BJ (cell line): ENCODE results near the gene METTL1. TPM values are rescaled to one million over a fixed set of nuclear protein-coding genes. Genes with fewer than 3 reads are reported as not detected.

Experiments
- CTCF ChIA-PET: fragments of 350-600 bp; formaldehyde crosslinking; extraction: SDS; loops from one replicate; lab custom pipeline; 2021; ENCODE audit warnings: antibody characterized with exemption, inconsistent platforms; lab: Yijun Ruan, JAX
- POLR2A ChIA-PET: fragments of 300-600 bp; sonication (Branson Sonifier 250); formaldehyde crosslinking; extraction: SDS; loops from one replicate; lab custom pipeline; 2021; ENCODE audit warnings: antibody characterized with exemption; lab: Charles Lee
- DNase-seq: peaks from one replicate; pipeline ENCODE4 v3.0.0-alpha.2; 2011; ENCODE audit warnings: low read depth
- H3K27me3 ChIP-seq: 2 replicates; pipeline ENCODE4 v1.6.0; 2011; ENCODE audit warnings: low read length; ENCODE audit not compliant: control insufficient read depth, insufficient read depth
- H3K36me3 ChIP-seq: 2 replicates; pipeline ENCODE4 v1.5.1; 2011; ENCODE audit warnings: low read length; ENCODE audit not compliant: control insufficient read depth, insufficient read depth
- H3K4me3 ChIP-seq: 2 replicates; pipeline ENCODE4 v1.5.1; 2011; ENCODE audit warnings: low read depth, mild to moderate bottlenecking, control low read depth, low read length
- polyA plus RNA-seq: library from polyadenylated mRNA; depleted of rRNA; stranded (reverse); fragments of >200 nt; gene quantifications from 2 replicates; pipeline ENCODE4 v1.2.3, GENCODE V29; 2011
- TF ChIP-seq, protein P1 (sequence below): IDR thresholded peaks from 2 replicates; pipeline ENCODE4 v1.5.1; 2011; ENCODE audit warnings: low read depth, mild to moderate bottlenecking, control low read depth, inconsistent platforms, low read length, moderate library complexity; ENCODE audit not compliant: insufficient read depth

METTL1 gene
- polyA plus RNA-seq, 1 experiment: 42.8 TPM

DNA sequence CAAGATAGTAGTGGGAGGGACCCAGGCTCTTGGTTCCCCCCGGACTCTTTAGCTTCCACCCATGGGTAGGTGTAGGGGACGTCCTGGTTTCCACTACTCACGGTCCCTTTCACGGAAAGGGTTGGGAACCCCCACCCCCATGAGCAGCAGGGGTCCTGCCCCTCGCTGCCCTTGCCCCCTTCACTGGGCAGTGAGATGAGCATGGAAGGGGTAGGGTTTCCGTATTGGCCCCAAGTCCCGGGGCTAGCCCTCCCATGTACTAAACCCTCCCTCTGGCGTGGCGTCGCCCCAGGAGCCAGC is 46.1 kb downstream of the METTL1 start:
- TF ChIP-seq, protein P1, sequence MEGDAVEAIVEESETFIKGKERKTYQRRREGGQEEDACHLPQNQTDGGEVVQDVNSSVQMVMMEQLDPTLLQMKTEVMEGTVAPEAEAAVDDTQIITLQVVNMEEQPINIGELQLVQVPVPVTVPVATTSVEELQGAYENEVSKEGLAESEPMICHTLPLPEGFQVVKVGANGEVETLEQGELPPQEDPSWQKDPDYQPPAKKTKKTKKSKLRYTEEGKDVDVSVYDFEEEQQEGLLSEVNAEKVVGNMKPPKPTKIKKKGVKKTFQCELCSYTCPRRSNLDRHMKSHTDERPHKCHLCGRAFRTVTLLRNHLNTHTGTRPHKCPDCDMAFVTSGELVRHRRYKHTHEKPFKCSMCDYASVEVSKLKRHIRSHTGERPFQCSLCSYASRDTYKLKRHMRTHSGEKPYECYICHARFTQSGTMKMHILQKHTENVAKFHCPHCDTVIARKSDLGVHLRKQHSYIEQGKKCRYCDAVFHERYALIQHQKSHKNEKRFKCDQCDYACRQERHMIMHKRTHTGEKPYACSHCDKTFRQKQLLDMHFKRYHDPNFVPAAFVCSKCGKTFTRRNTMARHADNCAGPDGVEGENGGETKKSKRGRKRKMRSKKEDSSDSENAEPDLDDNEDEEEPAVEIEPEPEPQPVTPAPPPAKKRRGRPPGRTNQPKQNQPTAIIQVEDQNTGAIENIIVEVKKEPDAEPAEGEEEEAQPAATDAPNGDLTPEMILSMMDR: no peak
- Histone ChIP-seq H3K4me3 (peak overlapping the region; percentile 93), H3K27me3 (0 out of 2 replicates have a peak, but pooled peaks cover 1% of the 10 kb centered on the region), H3K36me3 (peaks cover 6% of the 10 kb centered on the region)
- ChIA-PET CTCF (interaction anchor here (0.6 to 3.0 kb wide), 27 partner anchors 9 to 185 kb away, joined by 3 to 58 read pairs (median 4); partner anchors contain the start of genes AGAP2, CYP27B1, EEF1AKMT3 and METTL1), POLR2A (interaction anchor here (0.5 kb wide), 1 partner anchor 122 kb away, joined by 3 read pairs; no protein-coding TSS in a partner anchor)
- DNase-seq: no peak

- ChIA-PET POLR2A (no interaction called here), CTCF (interaction anchor here (0.6 to 3.0 kb wide), 23 partner anchors 8 to 146 kb away, joined by 3 to 58 read pairs (median 4); partner anchors contain the start of genes AGAP2, CYP27B1, EEF1AKMT3 and METTL1)
- H3K4me3 ChIP-seq: no peak overlapping the region
- TF ChIP-seq, protein P1: no peak
- DNase-seq: no peak
- peaks cover 11% of the 10 kb centered on the region for H3K36me3 ChIP-seq
- H3K27me3 ChIP-seq: 0 out of 2 replicates have a peak, but pooled peaks cover 1% of the 10 kb centered on the region
Measured at GRCh38 chr12:57724936-57725740, 46.8 kb downstream of the METTL1 start.

GRCh38 chr12:57724003-57724935 is 47.6 kb downstream of the METTL1 start:
- H3K4me3 ChIP-seq: no peak overlapping the region
- H3K36me3 ChIP-seq: peaks cover 16% of the 10 kb centered on the region
- TF ChIP-seq, protein P1: no peak
- H3K27me3 ChIP-seq: 0 out of 2 replicates have a peak, but pooled peaks cover under 1% of the 10 kb centered on the region
- POLR2A ChIA-PET: no interaction called here
- DNase-seq: no peak
- CTCF ChIA-PET: interaction anchor here (0.9 to 3.0 kb wide), 2 partner anchors 10 to 12 kb away, joined by 3 to 58 read pairs; partner anchors contain the start of gene AGAP2

- DNase-seq: no peak
- TF ChIP-seq, protein P1: no peak
- H3K27me3 ChIP-seq: no peaks in the 10 kb centered on the region
- no peak overlapping the region for H3K4me3 ChIP-seq
- CTCF ChIA-PET: no interaction called here
- POLR2A ChIA-PET: no interaction called here
- peaks cover 22% of the 10 kb centered on the region for H3K36me3 ChIP-seq
Measured at GRCh38 chr12:57723630-57723962, 48.3 kb downstream of the METTL1 start.
